HCT116 (cell line): ENCODE data around the gene TTC33. TPM values are rescaled to one million over a fixed set of nuclear protein-coding genes. Genes with fewer than 3 reads are reported as not detected.

Experiments used
- ATAC-seq: fragments of 200-7000 bp; cut with Tn5 transposase; 2 replicates; pipeline ENCODE4 v1.9.1; 2020; ENCODE audit warnings: mild to moderate bottlenecking, moderate library complexity
- BruUV-seq: library from RNA; stranded (reverse); fragments of 400-500 nt; replicated peaks from 2 replicates; lab custom pipeline; 2021; lab: Mats Ljungman, UMichigan
- CTCF ChIA-PET: fragments of 300-600 bp; sonication (Branson Sonifier 250); formaldehyde crosslinking; loops from one replicate; lab custom pipeline; 2021; ENCODE audit warnings: antibody characterized with exemption; lab: Charles Lee
- POLR2A ChIA-PET: fragments of 300-600, 350-600 bp; sonication (Branson Sonifier 250); formaldehyde crosslinking; loops from one replicate; lab custom pipeline; 2021; ENCODE audit warnings: antibody characterized with exemption; lab: Charles Lee
- RAD21 ChIA-PET, 2 experiments: fragments of 300-600 bp; sonication (Branson Sonifier 250); formaldehyde crosslinking; loops; one replicate each; lab custom pipeline; 2023; ENCODE audit warnings: low total read pairs in 2 of 2; ENCODE audit not compliant: uncharacterized antibody in 2 of 2, unreplicated experiment in 2 of 2, low non-redundant PET in 1 of 2; lab: Charles Lee
- DNase-seq: peaks from one replicate; pipeline ENCODE4 v3.0.0-alpha.2; 2010; ENCODE audit warnings: low read depth, low spot score
- H2AFZ ChIP-seq: fragments of 200-600 bp; shearing (Covaris generic), sonication (generic); 2 replicates; pipeline ENCODE4 v1.6.1; 2017; ENCODE audit warnings: low read depth, mixed run types, mixed read lengths, antibody characterized with exemption, low read length; ENCODE audit not compliant: poor library complexity, severe bottlenecking
- H3K27ac ChIP-seq: 2 replicates; pipeline ENCODE4 v1.5.1; 2012; ENCODE audit warnings: low read depth, low read length
- H3K27me3 ChIP-seq: fragments of 200-600 bp; sonication (generic); 2 replicates; pipeline ENCODE4 v1.6.1; 2016; ENCODE audit warnings: mixed run types, low read length, mixed read lengths; ENCODE audit not compliant: insufficient read depth
- H3K36me3 ChIP-seq, 2 experiments: fragments of 200-500 bp in 1 of 2; fragments of 200-600 bp in 1 of 2; sonication (Bioruptor generic) in 1 of 2; sonication (generic) in 1 of 2; 2 replicates each; pipeline versions ENCODE4 v1.5.1 to v1.6.1; 2014 to 2016; ENCODE audit warnings: low read length in 2 of 2, inconsistent platforms in 1 of 2, mixed read lengths in 1 of 2, mixed run types in 1 of 2; ENCODE audit not compliant: insufficient read depth in 2 of 2, control insufficient read depth in 1 of 2
- H3K4me1 ChIP-seq, 2 experiments: fragments of 200-600 bp in 1 of 2; sonication (generic) in 1 of 2; 2 replicates each; pipeline versions ENCODE4 v1.5.1 to v1.6.1; 2012 to 2017; ENCODE audit warnings: low read length in 2 of 2, inconsistent platforms in 1 of 2, mild to moderate bottlenecking in 1 of 2, mixed read lengths in 1 of 2, mixed run types in 1 of 2, moderate library complexity in 1 of 2; ENCODE audit not compliant: insufficient read depth in 2 of 2, control insufficient read depth in 1 of 2
- H3K4me2 ChIP-seq: fragments of 200-600 bp; sonication (generic); 2 replicates; pipeline ENCODE4 v1.6.1; 2017; ENCODE audit warnings: mixed run types, low read length, mixed read lengths
- H3K4me3 ChIP-seq, 2 experiments: fragments of 200-600 bp in 1 of 2; sonication (generic) in 1 of 2; replicated peaks in 1 of 2; 2 replicates each; pipeline ENCODE4 v1.5.1; 2011 to 2016; ENCODE audit warnings: low read length in 2 of 2, control low read depth in 1 of 2, low read depth in 1 of 2, mild to moderate bottlenecking in 1 of 2, mixed read lengths in 1 of 2, mixed run types in 1 of 2
- H3K79me2 ChIP-seq: fragments of 200-600 bp; sonication (generic); 2 replicates; pipeline ENCODE4 v1.6.1; 2017; ENCODE audit warnings: mild to moderate bottlenecking, mixed run types, low read length, moderate library complexity, mixed read lengths; ENCODE audit not compliant: insufficient read depth
- H3K9ac ChIP-seq: fragments of 200-600 bp; sonication (generic); 2 replicates; pipeline ENCODE4 v1.6.1; 2016; ENCODE audit warnings: low read length, mixed read lengths
- H3K9me2 ChIP-seq: fragments of 200-600 bp; sonication (generic), shearing (Covaris generic); 2 replicates; pipeline ENCODE4 v1.6.1; 2017; ENCODE audit warnings: mixed run types, mild to moderate bottlenecking, moderate library complexity; ENCODE audit not compliant: insufficient read depth
- H3K9me3 ChIP-seq, 2 experiments: fragments of 200-500 bp in 1 of 2; fragments of 200-600 bp in 1 of 2; sonication (Bioruptor generic) in 1 of 2; sonication (generic) in 1 of 2; 2 replicates each; pipeline ENCODE4 v1.6.1; 2014 to 2017; ENCODE audit warnings: low read length in 2 of 2, mixed read lengths in 2 of 2, inconsistent platforms in 1 of 2, low read depth in 1 of 2, mild to moderate bottlenecking in 1 of 2, mixed run types in 1 of 2, moderate library complexity in 1 of 2; ENCODE audit not compliant: control insufficient read depth in 1 of 2, insufficient read depth in 1 of 2
- H4K20me1 ChIP-seq: fragments of 200-600 bp; sonication (generic), shearing (Covaris generic); 2 replicates; pipeline ENCODE4 v1.6.1; 2017; ENCODE audit warnings: mixed run types, mild to moderate bottlenecking, moderate library complexity; ENCODE audit not compliant: insufficient read depth
- CTCF ChIP-seq, 3 experiments: fragments of 200-600 bp in 1 of 3; sonication (generic) in 1 of 3; IDR thresholded peaks in 2 of 3; conservative IDR thresholded peaks in 1 of 3; 2 replicates each; pipeline ENCODE4 v1.5.1; 2012 to 2017; ENCODE audit warnings: low read depth in 2 of 3, low read length in 2 of 3, antibody characterized with exemption in 1 of 3, borderline replicate concordance in 1 of 3, control low read depth in 1 of 3, mild to moderate bottlenecking in 1 of 3, mixed read lengths in 1 of 3, mixed run types in 1 of 3, moderate library complexity in 1 of 3; ENCODE audit not compliant: insufficient read depth in 1 of 3
- EGR1 ChIP-seq: IDR thresholded peaks from 2 replicates; pipeline ENCODE4 v1.6.1; 2012; ENCODE audit warnings: low read depth
- EZH2phosphoT487 ChIP-seq: fragments of 200-600 bp; IDR thresholded peaks from 2 replicates; pipeline ENCODE4 v1.6.1; 2018; ENCODE audit warnings: antibody characterized with exemption, borderline replicate concordance
- JUND ChIP-seq: IDR thresholded peaks from 2 replicates; pipeline ENCODE4 v1.6.1; 2012
- POLR2A ChIP-seq: IDR thresholded peaks from 2 replicates; pipeline ENCODE4 v1.7.0; 2011; ENCODE audit warnings: borderline replicate concordance; ENCODE audit not compliant: insufficient read depth, insufficient read length; ENCODE audit errors: extremely low read depth
- RAD21 ChIP-seq: IDR thresholded peaks from 2 replicates; pipeline ENCODE4 v1.6.1; 2012; ENCODE audit warnings: low read depth, mild to moderate bottlenecking
- SRF ChIP-seq: IDR thresholded peaks from 2 replicates; pipeline ENCODE4 v1.6.1; 2012; ENCODE audit warnings: low read depth
- ZBTB33 ChIP-seq: IDR thresholded peaks from 2 replicates; pipeline ENCODE4 v1.6.1; 2011; ENCODE audit warnings: mild to moderate bottlenecking, low read length, moderate library complexity; ENCODE audit not compliant: insufficient replicate concordance; ENCODE audit errors: extremely low read depth
- ZFX ChIP-seq: fragments of 450-650 bp; IDR thresholded peaks from 2 replicates; pipeline ENCODE4 v1.6.1; 2017
- ZNF274 ChIP-seq: fragments of 200-500 bp; sonication (Bioruptor generic); IDR thresholded peaks from 2 replicates; pipeline ENCODE4 v1.6.1; 2014; ENCODE audit warnings: mild to moderate bottlenecking, low read depth, low read length, inconsistent platforms
- intact Hi-C: fragments of 100-400 bp; cut with micrococcal nuclease; formaldehyde crosslinking; loops from 2 replicates; pipeline ENCODE4 v1.10.0; 2022
- total RNA-seq: library from RNA; stranded (reverse); gene quantifications from one replicate; pipeline ENCODE4 v1.2.1, GENCODE V29; 2021; ENCODE audit not compliant: unreplicated experiment

TTC33 gene
- total RNA-seq, 1 experiment from 2014 or later, result 14.5 TPM

GRCh38 chr5:40720069-40720468 is 35.7 kb downstream of the TTC33 start:
- H3K9ac ChIP-seq, result no peak overlapping the region
- no peaks in the 10 kb centered on the region for H4K20me1 ChIP-seq
- no peaks in the 10 kb centered on the region for H3K9me3 ChIP-seq
- POLR2A ChIA-PET, result no interaction called here
- ATAC-seq, result no peak
- intact Hi-C loops, result no loop called here
- H3K4me3 ChIP-seq, result no peak overlapping the region
- RAD21 ChIA-PET, result no interaction called here
- H3K9me2 ChIP-seq, result no peaks in the 10 kb centered on the region
- H3K4me1 ChIP-seq, result no peaks in the 10 kb centered on the region
- no peaks in the 10 kb centered on the region; a peak in 1 of 4 replicates for H3K36me3 ChIP-seq
- H3K27me3 ChIP-seq, result no peaks in the 10 kb centered on the region
- no TSS peak for BruUV-seq
- H3K79me2 ChIP-seq, result no peaks in the 10 kb centered on the region
- H3K4me2 ChIP-seq, result no peak overlapping the region
- H3K27ac ChIP-seq, result no peak overlapping the region
- no peak overlapping the region for H2AFZ ChIP-seq
- TF ChIP-seq POLR2A (no peak), RAD21 (no peak), ZBTB33 (no peak), ZFX (no peak), SRF (no peak), CTCF (IDR thresholded peaks at IDR 0.05 in 2 of 3, conservative IDR thresholded peaks at IDR 0.05 in 1 of 3; ENCODE audit: borderline replicate concordance in 1 of 3, insufficient read depth in 1 of 3, low read depth in 2 of 3, low read length in 2 of 3) (no peak), EGR1 (no peak), EZH2phosphoT487 (no peak), ZNF274 (no peak), JUND (no peak)
- no peak for DNase-seq
- CTCF ChIA-PET, result no interaction called here
